Measurements from ENCODE around the gene TSPAN9. TPM values are rescaled to one million over a fixed set of nuclear protein-coding genes. Genes with fewer than 3 reads are reported as not detected.

TSPAN9 gene
- total RNA-seq, 1 experiment from 2014 or later, result 13.2 TPM

DNA sequence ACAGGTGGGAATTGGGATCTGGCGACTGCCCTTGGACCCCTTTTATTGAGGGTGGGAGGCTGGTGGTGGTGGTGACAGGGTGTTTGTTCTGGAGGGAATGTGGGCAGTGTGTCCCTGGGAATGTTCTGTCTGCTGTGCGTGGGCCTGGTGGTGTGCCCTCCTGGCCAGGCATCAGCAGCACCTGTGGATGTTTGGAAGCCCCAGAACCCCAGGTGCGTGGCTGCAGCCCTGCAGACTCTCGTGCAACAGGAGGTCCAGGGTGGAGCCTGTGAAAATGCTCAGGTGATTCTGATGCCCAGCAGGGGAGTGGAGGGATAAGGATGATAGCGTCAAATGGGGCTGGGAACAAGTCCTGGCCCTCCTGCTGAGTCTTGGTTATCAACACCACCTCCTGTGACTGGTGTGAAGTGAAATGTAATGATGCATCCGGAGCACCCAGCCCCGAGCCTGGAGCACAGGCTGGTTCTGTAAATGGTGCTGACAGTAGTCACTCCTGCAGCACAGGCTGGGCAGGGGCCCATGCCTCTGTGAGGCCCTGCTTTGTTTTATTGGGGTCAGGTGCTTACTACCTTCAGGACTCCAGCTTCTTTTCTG lies 176.6 kb downstream of the TSPAN9 start:
- H3K36me3 ChIP-seq (ENCODE audit: control insufficient read depth in 1 of 2, insufficient read depth in 2 of 2, low read length in 2 of 2), result no peaks in the 10 kb centered on the region
- H2AFZ ChIP-seq (ENCODE audit: low read depth, low read length, poor library complexity, severe bottlenecking), result no peak overlapping the region
- no peaks in the 10 kb centered on the region for H3K9me3 ChIP-seq (ENCODE audit: control insufficient read depth in 1 of 2, insufficient read depth in 1 of 2, low read depth in 1 of 2, low read length in 2 of 2)
- no peak overlapping the region for H3K27ac ChIP-seq (ENCODE audit: low read depth, low read length)
- RAD21 ChIA-PET (ENCODE audit: low non-redundant PET in 1 of 2, low total read pairs in 2 of 2, uncharacterized antibody in 2 of 2, unreplicated experiment in 2 of 2), result no interaction called here
- no TSS peak for BruUV-seq (replicated peaks)
- no peaks in the 10 kb centered on the region for H3K27me3 ChIP-seq (ENCODE audit: insufficient read depth, low read length)
- no peaks in the 10 kb centered on the region; a peak in 1 of 4 replicates for H3K4me1 ChIP-seq (ENCODE audit: control insufficient read depth in 1 of 2, insufficient read depth in 2 of 2, low read length in 2 of 2)
- no peaks in the 10 kb centered on the region for H4K20me1 ChIP-seq (ENCODE audit: insufficient read depth)
- H3K79me2 ChIP-seq (ENCODE audit: insufficient read depth, low read length), result no peaks in the 10 kb centered on the region
- no peaks in the 10 kb centered on the region for H3K9me2 ChIP-seq (ENCODE audit: insufficient read depth)
- H3K4me3 ChIP-seq (replicated peaks in 1 of 2; ENCODE audit: low read depth in 1 of 2, low read length in 2 of 2), result no peak overlapping the region
- ATAC-seq (no peak), DNase-seq (ENCODE audit: low read depth, low spot score) (no peak)
- TF ChIP-seq EZH2phosphoT487 (IDR thresholded peaks at IDR 0.05; ENCODE audit: borderline replicate concordance) (no peak), JUND (IDR thresholded peaks at IDR 0.05) (no peak), CBX3 (IDR thresholded peaks at IDR 0.05; ENCODE audit: low read depth) (no peak), SP1 (IDR thresholded peaks at IDR 0.05; ENCODE audit: low read depth) (no peak), YY1 (IDR thresholded peaks at IDR 0.05; ENCODE audit: extremely low read depth, insufficient replicate concordance, low read depth, low read length) (no peak), FOSL1 (IDR thresholded peaks at IDR 0.05; ENCODE audit: low read depth) (no peak), TCF7L2 (IDR thresholded peaks at IDR 0.05; ENCODE audit: borderline replicate concordance, extremely low read depth, insufficient read depth, insufficient read length) (no peak), EZH2 (IDR thresholded peaks at IDR 0.05) (no peak), POLR2A (IDR thresholded peaks at IDR 0.05; ENCODE audit: borderline replicate concordance, extremely low read depth, insufficient read depth, insufficient read length) (no peak), SRF (IDR thresholded peaks at IDR 0.05; ENCODE audit: low read depth) (no peak)
- TF ChIP-seq, protein P1, sequence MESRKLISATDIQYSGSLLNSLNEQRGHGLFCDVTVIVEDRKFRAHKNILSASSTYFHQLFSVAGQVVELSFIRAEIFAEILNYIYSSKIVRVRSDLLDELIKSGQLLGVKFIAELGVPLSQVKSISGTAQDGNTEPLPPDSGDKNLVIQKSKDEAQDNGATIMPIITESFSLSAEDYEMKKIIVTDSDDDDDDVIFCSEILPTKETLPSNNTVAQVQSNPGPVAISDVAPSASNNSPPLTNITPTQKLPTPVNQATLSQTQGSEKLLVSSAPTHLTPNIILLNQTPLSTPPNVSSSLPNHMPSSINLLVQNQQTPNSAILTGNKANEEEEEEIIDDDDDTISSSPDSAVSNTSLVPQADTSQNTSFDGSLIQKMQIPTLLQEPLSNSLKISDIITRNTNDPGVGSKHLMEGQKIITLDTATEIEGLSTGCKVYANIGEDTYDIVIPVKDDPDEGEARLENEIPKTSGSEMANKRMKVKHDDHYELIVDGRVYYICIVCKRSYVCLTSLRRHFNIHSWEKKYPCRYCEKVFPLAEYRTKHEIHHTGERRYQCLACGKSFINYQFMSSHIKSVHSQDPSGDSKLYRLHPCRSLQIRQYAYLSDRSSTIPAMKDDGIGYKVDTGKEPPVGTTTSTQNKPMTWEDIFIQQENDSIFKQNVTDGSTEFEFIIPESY (IDR thresholded peaks at IDR 0.05; ENCODE audit: extremely low read depth, insufficient replicate concordance, low read length), result no peak
- TF ChIP-seq, protein P2, sequence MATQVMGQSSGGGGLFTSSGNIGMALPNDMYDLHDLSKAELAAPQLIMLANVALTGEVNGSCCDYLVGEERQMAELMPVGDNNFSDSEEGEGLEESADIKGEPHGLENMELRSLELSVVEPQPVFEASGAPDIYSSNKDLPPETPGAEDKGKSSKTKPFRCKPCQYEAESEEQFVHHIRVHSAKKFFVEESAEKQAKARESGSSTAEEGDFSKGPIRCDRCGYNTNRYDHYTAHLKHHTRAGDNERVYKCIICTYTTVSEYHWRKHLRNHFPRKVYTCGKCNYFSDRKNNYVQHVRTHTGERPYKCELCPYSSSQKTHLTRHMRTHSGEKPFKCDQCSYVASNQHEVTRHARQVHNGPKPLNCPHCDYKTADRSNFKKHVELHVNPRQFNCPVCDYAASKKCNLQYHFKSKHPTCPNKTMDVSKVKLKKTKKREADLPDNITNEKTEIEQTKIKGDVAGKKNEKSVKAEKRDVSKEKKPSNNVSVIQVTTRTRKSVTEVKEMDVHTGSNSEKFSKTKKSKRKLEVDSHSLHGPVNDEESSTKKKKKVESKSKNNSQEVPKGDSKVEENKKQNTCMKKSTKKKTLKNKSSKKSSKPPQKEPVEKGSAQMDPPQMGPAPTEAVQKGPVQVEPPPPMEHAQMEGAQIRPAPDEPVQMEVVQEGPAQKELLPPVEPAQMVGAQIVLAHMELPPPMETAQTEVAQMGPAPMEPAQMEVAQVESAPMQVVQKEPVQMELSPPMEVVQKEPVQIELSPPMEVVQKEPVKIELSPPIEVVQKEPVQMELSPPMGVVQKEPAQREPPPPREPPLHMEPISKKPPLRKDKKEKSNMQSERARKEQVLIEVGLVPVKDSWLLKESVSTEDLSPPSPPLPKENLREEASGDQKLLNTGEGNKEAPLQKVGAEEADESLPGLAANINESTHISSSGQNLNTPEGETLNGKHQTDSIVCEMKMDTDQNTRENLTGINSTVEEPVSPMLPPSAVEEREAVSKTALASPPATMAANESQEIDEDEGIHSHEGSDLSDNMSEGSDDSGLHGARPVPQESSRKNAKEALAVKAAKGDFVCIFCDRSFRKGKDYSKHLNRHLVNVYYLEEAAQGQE (IDR thresholded peaks at IDR 0.05; ENCODE audit: low read depth), result no peak
- H3K9ac ChIP-seq (ENCODE audit: low read length), result no peak overlapping the region
- no peak overlapping the region for H3K4me2 ChIP-seq (ENCODE audit: low read length)
- POLR2A ChIA-PET, result no interaction called here
- intact Hi-C loops (cut with micrococcal nuclease), result no loop called here
- CTCF ChIA-PET, result interaction anchor here (1.7 kb wide), 1 partner anchor 22 kb away, joined by 4 read pairs; no protein-coding TSS in a partner anchor

All from HCT116 (cell line).